ENCODE data around the gene CAMSAP3. TPM values are rescaled to one million over a fixed set of nuclear protein-coding genes. Genes with fewer than 3 reads are reported as not detected.

The CAMSAP3 gene, protein sequence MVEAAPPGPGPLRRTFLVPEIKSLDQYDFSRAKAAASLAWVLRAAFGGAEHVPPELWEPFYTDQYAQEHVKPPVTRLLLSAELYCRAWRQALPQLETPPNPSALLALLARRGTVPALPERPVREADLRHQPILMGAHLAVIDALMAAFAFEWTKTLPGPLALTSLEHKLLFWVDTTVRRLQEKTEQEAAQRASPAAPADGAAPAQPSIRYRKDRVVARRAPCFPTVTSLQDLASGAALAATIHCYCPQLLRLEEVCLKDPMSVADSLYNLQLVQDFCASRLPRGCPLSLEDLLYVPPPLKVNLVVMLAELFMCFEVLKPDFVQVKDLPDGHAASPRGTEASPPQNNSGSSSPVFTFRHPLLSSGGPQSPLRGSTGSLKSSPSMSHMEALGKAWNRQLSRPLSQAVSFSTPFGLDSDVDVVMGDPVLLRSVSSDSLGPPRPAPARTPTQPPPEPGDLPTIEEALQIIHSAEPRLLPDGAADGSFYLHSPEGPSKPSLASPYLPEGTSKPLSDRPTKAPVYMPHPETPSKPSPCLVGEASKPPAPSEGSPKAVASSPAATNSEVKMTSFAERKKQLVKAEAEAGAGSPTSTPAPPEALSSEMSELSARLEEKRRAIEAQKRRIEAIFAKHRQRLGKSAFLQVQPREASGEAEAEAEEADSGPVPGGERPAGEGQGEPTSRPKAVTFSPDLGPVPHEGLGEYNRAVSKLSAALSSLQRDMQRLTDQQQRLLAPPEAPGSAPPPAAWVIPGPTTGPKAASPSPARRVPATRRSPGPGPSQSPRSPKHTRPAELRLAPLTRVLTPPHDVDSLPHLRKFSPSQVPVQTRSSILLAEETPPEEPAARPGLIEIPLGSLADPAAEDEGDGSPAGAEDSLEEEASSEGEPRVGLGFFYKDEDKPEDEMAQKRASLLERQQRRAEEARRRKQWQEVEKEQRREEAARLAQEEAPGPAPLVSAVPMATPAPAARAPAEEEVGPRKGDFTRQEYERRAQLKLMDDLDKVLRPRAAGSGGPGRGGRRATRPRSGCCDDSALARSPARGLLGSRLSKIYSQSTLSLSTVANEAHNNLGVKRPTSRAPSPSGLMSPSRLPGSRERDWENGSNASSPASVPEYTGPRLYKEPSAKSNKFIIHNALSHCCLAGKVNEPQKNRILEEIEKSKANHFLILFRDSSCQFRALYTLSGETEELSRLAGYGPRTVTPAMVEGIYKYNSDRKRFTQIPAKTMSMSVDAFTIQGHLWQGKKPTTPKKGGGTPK
- 13.7 TPM for total RNA-seq

DNA sequence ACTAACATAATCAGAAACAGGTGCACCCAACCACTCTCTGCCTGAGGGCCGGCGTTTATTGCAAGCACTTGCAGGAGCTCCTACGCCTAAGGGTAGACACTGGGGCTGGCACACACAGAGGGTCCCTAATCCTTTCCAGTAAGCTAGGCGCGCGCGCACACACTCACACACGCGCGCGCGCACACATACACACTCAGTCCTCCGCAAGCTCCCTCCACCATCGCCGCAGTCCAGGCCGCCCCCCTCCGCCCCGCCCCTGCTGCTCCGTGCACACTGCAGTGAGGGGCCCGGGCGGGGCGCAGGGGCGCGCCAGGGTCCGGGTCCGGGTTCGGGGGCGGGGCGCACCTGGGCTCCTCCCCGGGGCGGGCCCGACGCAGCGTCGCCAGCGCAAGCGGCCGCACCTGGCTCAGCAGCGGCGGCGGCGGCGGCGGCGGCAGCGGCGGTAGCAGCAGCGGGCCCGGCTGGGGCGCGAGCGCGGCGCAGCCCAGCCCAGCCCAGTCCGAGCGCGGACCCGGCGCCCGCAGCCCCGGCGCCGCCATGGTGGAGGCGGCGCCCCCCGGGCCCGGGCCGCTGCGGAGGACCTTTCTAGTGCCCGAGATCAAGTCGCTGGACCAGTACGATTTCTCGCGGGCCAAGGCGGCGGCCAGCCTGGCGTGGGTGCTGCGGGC is at the start of gene CAMSAP3:
Gene CAMSAP3, plus strand, starts transcription at position 398 of the 668 bp plus-strand sequence. Its CDS starts 140 bp downstream, at position 538.

DNA sequence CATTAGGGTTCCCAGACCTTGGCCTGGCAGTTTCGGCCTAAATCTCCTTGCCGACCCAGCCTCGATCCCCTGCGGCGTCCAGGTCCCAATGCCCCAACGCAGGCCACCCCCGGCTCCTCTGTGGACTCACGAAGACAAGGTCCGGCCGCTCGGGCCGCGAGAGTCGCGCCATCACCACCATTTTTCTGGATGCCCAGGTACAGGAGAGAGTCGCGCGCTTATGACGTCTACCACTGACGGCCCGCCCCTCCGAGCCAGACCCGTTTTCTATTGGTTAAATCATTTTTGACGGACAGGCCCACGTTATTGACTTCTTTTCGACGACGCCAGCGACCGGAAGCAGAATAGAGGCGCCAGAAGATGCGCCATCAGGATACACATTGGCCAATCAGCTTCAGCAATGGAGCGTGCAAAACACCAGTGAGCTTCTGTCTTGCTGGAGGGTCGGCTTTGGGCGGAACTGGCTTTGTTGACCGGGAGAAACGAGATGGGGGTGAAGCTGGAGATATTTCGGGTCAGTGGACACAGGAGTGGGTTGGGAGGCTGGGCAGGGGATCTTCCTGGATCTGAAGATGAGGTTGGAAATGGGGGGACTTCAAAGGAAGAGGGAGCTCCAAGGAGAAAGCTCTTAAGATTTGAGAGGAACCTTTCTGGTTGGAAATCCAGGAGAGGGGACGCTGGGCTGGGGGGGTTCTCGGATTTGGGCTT is 33.8 kb downstream of the CAMSAP3 start, which contains the start of the genes PET100 and XAB2:
Gene PET100, plus strand, starts transcription at position 447 of the 708 bp plus-strand sequence. Its CDS starts 41 bp downstream, at position 488.
Gene XAB2, minus strand, starts transcription at position 199 of the 708 bp plus-strand sequence. Its CDS starts 18 bp downstream, at position 181.

DNA sequence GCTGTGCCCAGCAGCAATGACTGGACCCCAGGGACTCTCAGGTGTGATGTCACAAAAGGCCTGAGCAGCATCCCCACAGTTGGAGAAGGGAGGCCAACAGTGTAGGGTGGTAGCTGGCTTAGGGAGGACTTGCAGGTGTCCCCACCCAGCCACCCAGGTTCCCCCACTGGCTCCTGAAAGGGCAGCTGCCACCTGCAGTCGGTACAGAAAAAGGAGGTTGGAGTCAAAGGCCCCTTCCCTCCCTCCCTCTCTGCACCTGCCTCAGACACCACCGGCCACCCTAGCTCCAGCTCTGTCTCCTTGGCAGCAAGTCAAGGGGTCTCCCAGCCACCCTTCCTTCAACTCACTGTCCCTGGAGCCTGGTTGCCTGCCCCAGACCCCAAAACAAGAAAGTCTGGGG is 38.0 kb downstream of the CAMSAP3 start, which contains the start of gene PCP2:
Gene PCP2, minus strand, starts transcription at position 22 of the 400 bp plus-strand sequence. CDS start 262 bp downstream, outside the sequence.

DNA sequence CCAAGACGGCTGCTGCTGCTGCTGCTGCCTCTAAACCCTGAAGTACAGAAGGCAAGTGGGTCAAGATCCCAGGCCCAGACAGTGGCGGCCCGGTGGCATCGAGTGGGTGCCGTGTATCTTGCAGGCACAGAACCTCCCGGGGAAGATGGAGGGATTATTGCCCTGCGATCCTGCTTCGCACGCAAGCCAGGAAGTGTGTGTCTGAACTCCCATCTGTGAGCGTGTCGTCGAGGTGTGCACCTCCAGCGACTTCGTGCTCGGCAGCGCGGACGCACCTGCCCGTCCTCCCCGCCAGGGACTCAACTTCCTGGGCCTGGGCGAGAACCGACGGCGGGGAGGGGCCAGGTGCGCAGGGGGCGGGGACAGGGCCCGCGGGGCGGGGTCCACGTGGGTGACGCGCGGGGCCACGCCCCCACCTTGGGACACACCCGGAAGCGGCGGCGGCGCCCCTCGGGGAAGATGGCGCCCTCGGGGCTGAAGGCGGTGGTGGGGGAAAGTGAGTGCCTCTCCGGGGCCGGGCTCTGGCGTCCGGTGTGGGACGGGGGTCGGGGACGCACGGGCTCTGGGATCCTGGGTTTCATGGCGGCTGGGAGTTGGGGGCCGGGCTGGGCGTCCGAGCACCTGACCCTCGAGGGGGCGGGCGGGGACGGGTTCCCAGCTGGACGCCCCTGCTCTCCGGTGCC is 41.2 kb downstream of the CAMSAP3 start, which contains the start of gene STXBP2:
Gene STXBP2, plus strand, starts transcription at position 420 of the 683 bp plus-strand sequence. Its CDS starts 40 bp downstream, at position 460.

Other genes starting within 250 kb of the CAMSAP3 start
- 44.6 TPM for gene ARHGEF18, start 246.9 kb upstream of the CAMSAP3 start, total RNA-seq
- gene PEX11G, start 106.8 kb upstream of the CAMSAP3 start, total RNA-seq: 2.3 TPM
- gene ZNF358, start 79.8 kb upstream of the CAMSAP3 start, total RNA-seq: 28.1 TPM
- gene MCOLN1, start 73.2 kb upstream of the CAMSAP3 start, total RNA-seq: 10.2 TPM
- 59.0 TPM for gene PNPLA6, start 60.1 kb upstream of the CAMSAP3 start, total RNA-seq
- 49.8 TPM for gene XAB2, start 33.7 kb downstream of the CAMSAP3 start, total RNA-seq
- gene PET100, start 33.9 kb downstream of the CAMSAP3 start, total RNA-seq: 6.2 TPM
- gene PCP2, start 37.9 kb downstream of the CAMSAP3 start, total RNA-seq: 12.3 TPM
- 12.3 TPM for gene STXBP2, start 41.2 kb downstream of the CAMSAP3 start, total RNA-seq
- not detected for gene RETN, start 73.2 kb downstream of the CAMSAP3 start, total RNA-seq
- not detected for gene MCEMP1, start 81.2 kb downstream of the CAMSAP3 start, total RNA-seq
- 36.9 TPM for gene TRAPPC5, start 85.0 kb downstream of the CAMSAP3 start, total RNA-seq
- gene FCER2, start 106.3 kb downstream of the CAMSAP3 start, total RNA-seq: not detected
- 0.71 TPM for gene CLEC4G, start 136.2 kb downstream of the CAMSAP3 start, total RNA-seq
- gene CD209, start 151.7 kb downstream of the CAMSAP3 start, total RNA-seq: 5.4 TPM
- 0.27 TPM for gene CLEC4M, start 167.4 kb downstream of the CAMSAP3 start, total RNA-seq
- 26.1 TPM for gene EVI5L, start 234.4 kb downstream of the CAMSAP3 start, total RNA-seq